ENCODE results near the gene CITED1. TPM values are rescaled to one million over a fixed set of nuclear protein-coding genes. Genes with fewer than 3 reads are reported as not detected.

The CITED1 gene
- total and polyA plus RNA-seq, 2 donors (not counting 1 experiment from before 2014, with no cell fraction given) = not detected

GRCh38 chrX:72282302-72282701 lies 23.4 kb downstream of the CITED1 start:
- H3K27me3 Mint-ChIP-seq = no peaks in the 10 kb centered on the region
- H3K27me3 ChIP-seq (replicated peaks in 1 of 4; ENCODE audit: control extremely low read depth in 1 of 4, control insufficient read depth in 3 of 4, insufficient read depth in 4 of 4, low read length in 3 of 4) = peaks cover 0 to 3% (median 0%) of the 10 kb centered on the region in 4 experiments
- TF ChIP-seq EZH2 (IDR thresholded peaks at IDR 0.05; ENCODE audit: borderline replicate concordance, insufficient read depth, low read depth, low read length, poor library complexity, severe bottlenecking) (no peak), CTCF (IDR thresholded peaks at IDR 0.05) (no peak)
- H3K4me1 Mint-ChIP-seq = peaks cover under 1% of the 10 kb centered on the region
- intact Hi-C loops (cut with micrococcal nuclease) = no loop called here
- ChIA-PET CTCF (no interaction called here), POLR2A (no interaction called here)
- H3K36me3 ChIP-seq (replicated peaks in 1 of 2; ENCODE audit: control extremely low read depth in 1 of 2, control insufficient read depth in 1 of 2, extremely low read depth in 1 of 2, insufficient read depth in 2 of 2, low read length in 1 of 2) = no peaks in the 10 kb centered on the region
- peaks cover 0 to 1% of the 10 kb centered on the region in 2 donors for H3K4me1 ChIP-seq (ENCODE audit: control insufficient read depth in 2 of 2, insufficient read depth in 2 of 2, low read length in 2 of 2)
- H3K79me2 ChIP-seq (ENCODE audit: control insufficient read depth, insufficient read depth, low read length) = no peaks in the 10 kb centered on the region
- no peak overlapping the region for H3K9ac ChIP-seq (ENCODE audit: low read length)
- H4K20me1 ChIP-seq (ENCODE audit: control insufficient read depth, insufficient read depth, low read length, poor library complexity, severe bottlenecking) = no peaks in the 10 kb centered on the region
- no peak overlapping the region for H3K4me3 Mint-ChIP-seq
- no peaks in the 10 kb centered on the region for H3K9me3 ChIP-seq (ENCODE audit: control extremely low read depth in 1 of 3, control insufficient read depth in 2 of 3, insufficient read depth in 1 of 3, low read length in 2 of 3)
- H2AFZ ChIP-seq (ENCODE audit: insufficient read depth, low read depth, low read length, poor library complexity, severe bottlenecking) = no peak overlapping the region
- no peak overlapping the region for H3K27ac ChIP-seq (ENCODE audit: low read length in 2 of 2)
- no CpG with 5 or more reads among the region's 1 CpG for WGBS (ENCODE audit: insufficient coverage)
- no peak overlapping the region for H3K4me3 ChIP-seq (ENCODE audit: control extremely low read depth in 1 of 5, extremely low read depth in 1 of 5, insufficient read depth in 1 of 5, low read depth in 2 of 5, low read length in 4 of 5)
- DNase-seq = no peak
- no peak overlapping the region for H3K27ac Mint-ChIP-seq
- no peak for ATAC-seq (ENCODE audit: low read depth)
- no peak overlapping the region for H3K4me2 ChIP-seq (replicated peaks; ENCODE audit: low read depth, low read length, poor library complexity, severe bottlenecking)
- H3K9me3 Mint-ChIP-seq (ENCODE audit: insufficient read depth) = no peaks in the 10 kb centered on the region

- Mint-ChIP-seq H3K4me1 (peaks cover 8% of the 10 kb centered on the region), H3K27ac (no peak overlapping the region), H3K4me3 (no peak overlapping the region), H3K9me3 (ENCODE audit: insufficient read depth) (no peaks in the 10 kb centered on the region), H3K27me3 (no peaks in the 10 kb centered on the region)
- no peak overlapping the region for H3K27ac ChIP-seq (ENCODE audit: low read length in 2 of 2)
- no peaks in the 10 kb centered on the region for H3K9me3 ChIP-seq (ENCODE audit: control extremely low read depth in 1 of 3, control insufficient read depth in 2 of 3, insufficient read depth in 1 of 3, low read length in 2 of 3)
- H2AFZ ChIP-seq (ENCODE audit: insufficient read depth, low read depth, low read length, poor library complexity, severe bottlenecking) = no peak overlapping the region
- no peaks in the 10 kb centered on the region for H3K36me3 ChIP-seq (replicated peaks in 1 of 2; ENCODE audit: control extremely low read depth in 1 of 2, control insufficient read depth in 1 of 2, extremely low read depth in 1 of 2, insufficient read depth in 2 of 2, low read length in 1 of 2)
- H3K4me3 ChIP-seq (ENCODE audit: control extremely low read depth in 1 of 5, extremely low read depth in 1 of 5, insufficient read depth in 1 of 5, low read depth in 2 of 5, low read length in 4 of 5) = no peak overlapping the region
- H3K79me2 ChIP-seq (ENCODE audit: control insufficient read depth, insufficient read depth, low read length) = peaks cover 6% of the 10 kb centered on the region
- TF ChIP-seq CTCF (IDR thresholded peaks at IDR 0.05) (no peak), EZH2 (IDR thresholded peaks at IDR 0.05; ENCODE audit: borderline replicate concordance, insufficient read depth, low read depth, low read length, poor library complexity, severe bottlenecking) (no peak)
- peaks cover 10 to 11% of the 10 kb centered on the region in 2 donors for H3K4me1 ChIP-seq (ENCODE audit: control insufficient read depth in 2 of 2, insufficient read depth in 2 of 2, low read length in 2 of 2)
- H3K9ac ChIP-seq (ENCODE audit: low read length) = no peak overlapping the region
- whole genome bisulfite sequencing (ENCODE audit: insufficient coverage) = 100% methylated on average over 4 of the region's 5 CpGs
- ATAC-seq (ENCODE audit: low read depth) (no peak), DNase-seq (no peak)
- intact Hi-C loops (cut with micrococcal nuclease) = no loop called here
- H3K4me2 ChIP-seq (replicated peaks; ENCODE audit: low read depth, low read length, poor library complexity, severe bottlenecking) = no peak overlapping the region
- ChIA-PET CTCF (no interaction called here), POLR2A (no interaction called here)
- peaks cover 0 to 3% (median 0%) of the 10 kb centered on the region in 4 experiments for H3K27me3 ChIP-seq (replicated peaks in 1 of 4; ENCODE audit: control extremely low read depth in 1 of 4, control insufficient read depth in 3 of 4, insufficient read depth in 4 of 4, low read length in 3 of 4)
- no peaks in the 10 kb centered on the region for H4K20me1 ChIP-seq (ENCODE audit: control insufficient read depth, insufficient read depth, low read length, poor library complexity, severe bottlenecking)
Measured at GRCh38 chrX:72280321-72280845, 25.3 kb downstream of the CITED1 start.
